ENCODE data around the gene PNP.

- TF ChIP-seq EZH2 (IDR thresholded peaks at IDR 0.05; ENCODE audit: insufficient read depth, poor library complexity, severe bottlenecking) (no peak), EZH2phosphoT487 (IDR thresholded peaks at IDR 0.05; ENCODE audit: insufficient read depth, low read depth) (no peak)
Measured at GRCh38 chr14:20499108-20499507, 29.9 kb downstream of the PNP start.
